Suppressor macrophage treated with lipopolysaccharide for 4 hours (primary cell): ENCODE measurements around the gene FAM200A.

Experiments
- DNase-seq: peaks from one replicate; pipeline ENCODE4 v3.0.0-alpha.2; 2020

Gene FAM200A

GRCh38 chr7:99499721-99500636 is 51.9 kb downstream of the FAM200A start, which contains the start of gene ZNF394:
Gene ZNF394, minus strand, starts transcription at chr7:99500281. Its CDS starts 188 bp downstream, at chr7:99500093.
- DNase-seq = peak; percentile 95

GRCh38 chr7:99499371-99499720 is 52.6 kb downstream of the FAM200A start:
- peak; percentile 44 for DNase-seq

GRCh38 chr7:99498546-99498944 is 53.4 kb downstream of the FAM200A start:
- DNase-seq = no peak

- peak; percentile 14 for DNase-seq
Measured at GRCh38 chr7:99497766-99498545, 54.0 kb downstream of the FAM200A start.
